Measurements from ENCODE around the gene MRPL10. TPM values are rescaled to one million over a fixed set of nuclear protein-coding genes. Genes with fewer than 3 reads are reported as not detected.

The MRPL10 gene
- total RNA-seq, 3 donors from 2014 or later, result 35.0 to 43.5 (median 36.7) TPM

GRCh38 chr17:47785538-47786123, 45.7 kb downstream of the MRPL10 start:
- Histone ChIP-seq H3K9me3 (no peaks in the 10 kb centered on the region), H3K27me3 (peaks cover 0 to 30% of the 10 kb centered on the region in 2 donors), H3K4me3 (no peak overlapping the region), H3K27ac (no peak overlapping the region), H3K4me1 (no peaks in the 10 kb centered on the region), H3K36me3 (no peaks in the 10 kb centered on the region)
- intact Hi-C loops (cut with DNase I; ENCODE audit: low total_unique reads), result no loop called here
- TF ChIP-seq POLR2A (IDR thresholded peaks at IDR 0.05) (no peak), POLR2AphosphoS5 (IDR thresholded peaks at IDR 0.05) (no peak), CTCF (IDR thresholded peaks at IDR 0.05) (no peak)
- peak in 1 of 2 donors; percentile 9 for DNase-seq (ENCODE audit: low spot score in 2 of 2)

GRCh38 chr17:47781397-47781796, 49.9 kb downstream of the MRPL10 start:
- Histone ChIP-seq H3K27me3 (peaks cover 5 to 21% of the 10 kb centered on the region in 2 donors), H3K9me3 (no peaks in the 10 kb centered on the region), H3K27ac (no peak overlapping the region), H3K4me3 (no peak overlapping the region), H3K4me1 (no peaks in the 10 kb centered on the region), H3K36me3 (no peaks in the 10 kb centered on the region)
- no peak for DNase-seq (ENCODE audit: low spot score in 2 of 2)
- intact Hi-C loops (cut with DNase I; ENCODE audit: low total_unique reads), result no loop called here
- TF ChIP-seq POLR2AphosphoS5 (IDR thresholded peaks at IDR 0.05), result no peak
- TF ChIP-seq CTCF (IDR thresholded peaks at IDR 0.05), result no peak
- no peak for TF ChIP-seq POLR2A (IDR thresholded peaks at IDR 0.05)

- no peak for DNase-seq (ENCODE audit: low spot score in 2 of 2)
- Histone ChIP-seq H3K36me3 (no peaks in the 10 kb centered on the region), H3K4me3 (no peak overlapping the region), H3K9me3 (no peaks in the 10 kb centered on the region), H3K27me3 (peaks cover 5 to 51% of the 10 kb centered on the region in 2 donors), H3K4me1 (no peaks in the 10 kb centered on the region), H3K27ac (no peak overlapping the region)
- TF ChIP-seq POLR2AphosphoS5 (IDR thresholded peaks at IDR 0.05), result no peak
- TF ChIP-seq CTCF (IDR thresholded peaks at IDR 0.05), result no peak
- no peak for TF ChIP-seq POLR2A (IDR thresholded peaks at IDR 0.05)
- intact Hi-C loops (cut with DNase I; ENCODE audit: low total_unique reads), result no loop called here
Measured at GRCh38 chr17:47778184-47778635, 53.1 kb downstream of the MRPL10 start.

GRCh38 chr17:47776330-47777197, 54.8 kb downstream of the MRPL10 start:
- no peak for DNase-seq (ENCODE audit: low spot score in 2 of 2)
- Histone ChIP-seq H3K4me1 (no peaks in the 10 kb centered on the region), H3K27ac (no peak overlapping the region), H3K36me3 (no peaks in the 10 kb centered on the region), H3K27me3 (peaks cover 5 to 52% of the 10 kb centered on the region in 2 donors), H3K4me3 (no peak overlapping the region), H3K9me3 (no peaks in the 10 kb centered on the region)
- TF ChIP-seq POLR2A (IDR thresholded peaks at IDR 0.05) (no peak), POLR2AphosphoS5 (IDR thresholded peaks at IDR 0.05) (no peak), CTCF (IDR thresholded peaks at IDR 0.05) (peak; percentile 32 to 56 (median 51))
- intact Hi-C loops (cut with DNase I; ENCODE audit: low total_unique reads), result no loop called here

Measured in breast epithelium (tissue), 4 donors.